HepG2 (cell line): ENCODE data around the gene SMYD2.

Source experiments
- POGK ChIP-seq: sonication (generic); formaldehyde crosslinking; conservative IDR thresholded peaks from 2 replicates; pipeline ENCODE4 v1.8.0; 2022; ENCODE audit warnings: mild to moderate bottlenecking, moderate library complexity, missing genetic modification reagents
- POLR2A ChIP-seq, 2 experiments: IDR thresholded peaks; 2 replicates each; pipeline ENCODE4 v1.6.1; 2011; ENCODE audit warnings: low read depth in 2 of 2, low read length in 2 of 2, mild to moderate bottlenecking in 1 of 2, moderate library complexity in 1 of 2; ENCODE audit not compliant: insufficient read depth in 1 of 2

GRCh38 chr1:214292322-214292721, 11.4 kb downstream of the SMYD2 start:
- TF ChIP-seq POLR2A (IDR thresholded peaks at IDR 0.05; ENCODE audit: insufficient read depth in 1 of 2, low read depth in 2 of 2, low read length in 2 of 2) (no peak), POGK (CRISPR knock-in tag) (no peak)
